Adrenal gland (tissue), 5 donors: Measurements from ENCODE around the gene PRSS12.

Source experiments
- CTCF ChIP-seq, 6 experiments: fragments of 450-650 bp in 4 of 6; fragments of 200-600 bp in 2 of 6; sonication (generic) in 1 of 6; IDR thresholded peaks; 1 replicate in 5 of 6; 2 replicates in 1 of 6; pipeline versions ENCODE4 v1.5.1 to v1.8.0; 2016 to 2021; ENCODE audit warnings: antibody characterized with exemption in 6 of 6, mild to moderate bottlenecking in 2 of 6, moderate library complexity in 1 of 6
- POLR2A ChIP-seq, 2 donors: fragments of 450-650 bp; IDR thresholded peaks; one replicate each; pipeline ENCODE4 v1.6.1; 2017; ENCODE audit warnings: antibody characterized with exemption in 2 of 2, mild to moderate bottlenecking in 2 of 2, moderate library complexity in 1 of 2
- donor health status: DM: no; HTN: no; CAD: no.

- TF ChIP-seq POLR2A (IDR thresholded peaks at IDR 0.05) = no peak
- TF ChIP-seq CTCF (IDR thresholded peaks at IDR 0.05) = no peak
These were observed 12.7 kb downstream of the PRSS12 start for GRCh38 chr4:118340109-118340508.
